Naive thymus-derived CD8-positive, alpha-beta T cell (primary cell): ENCODE data around the gene MAD1L1. TPM values are rescaled to one million over a fixed set of nuclear protein-coding genes. Genes with fewer than 3 reads are reported as not detected.
"Not testable (repeated sequence)": the region's sequence is repeated elsewhere in the genome, so short reads cannot be mapped to it uniquely, and the experiment has no call there.

Experiments used
- ATAC-seq, 2 donors: fragments of 150-1000 bp; cut with Tn5 transposase in 1 of 2; sonication (Bioruptor Pico), chemical (Tn5 transposase) in 1 of 2; 1 replicate in 1 of 2; 2 replicates in 1 of 2; pipeline ENCODE4 v1.10.0; 2021; ENCODE audit warnings: mild to moderate bottlenecking in 2 of 2, moderate library complexity in 2 of 2
- POLR2A ChIA-PET: fragments of 350-600 bp; sonication (Branson Sonifier 250); formaldehyde crosslinking; loops from one replicate; lab custom pipeline; 2021; ENCODE audit warnings: antibody characterized with exemption; lab: Charles Lee
- DNase-seq, 10 donors: peaks; one replicate each; pipeline versions ENCODE4 v3.0.0 to v3.0.0-alpha.2; 2020 to 2022
- H3K27ac Mint-ChIP-seq, 10 donors: one replicate each; pipeline ENCODE4 v1.8.0; 2020 to 2022; ENCODE audit warnings: mild to moderate bottlenecking in 10 of 10, mixed read lengths in 10 of 10, moderate library complexity in 4 of 10, inconsistent platforms in 1 of 10
- H3K27me3 Mint-ChIP-seq, 5 donors: one replicate each; pipeline ENCODE4 v1.8.0; 2021 to 2022; ENCODE audit warnings: mixed read lengths in 5 of 5
- H3K36me3 Mint-ChIP-seq, 3 donors: one replicate each; pipeline ENCODE4 v1.8.0; 2020 to 2022; ENCODE audit warnings: mixed read lengths in 3 of 3, mild to moderate bottlenecking in 2 of 3, inconsistent platforms in 1 of 3
- H3K4me1 Mint-ChIP-seq, 4 donors: one replicate each; pipeline ENCODE4 v1.8.0; 2021 to 2022; ENCODE audit warnings: mixed read lengths in 4 of 4
- H3K4me3 Mint-ChIP-seq, 10 donors: one replicate each; pipeline ENCODE4 v1.8.0; 2020 to 2022; ENCODE audit warnings: mild to moderate bottlenecking in 10 of 10, mixed read lengths in 10 of 10, moderate library complexity in 6 of 10, inconsistent platforms in 1 of 10
- H3K9me3 Mint-ChIP-seq, 9 donors: one replicate each; pipeline ENCODE4 v1.8.0; 2020 to 2022; ENCODE audit warnings: mixed read lengths in 9 of 9, mild to moderate bottlenecking in 3 of 9, inconsistent platforms in 1 of 9, moderate library complexity in 1 of 9
- polyA plus RNA-seq, 3 donors: library from polyadenylated mRNA; unstranded; fragments of 300-500 nt; fragmentation: Illumina TruSeq; gene quantifications; one replicate each; pipeline ENCODE4 v1.2.3, GENCODE V29; 2021
- total RNA-seq, 8 experiments: library from RNA in 2 of 8; stranded (reverse) in 2 of 8; gene quantifications; one replicate each; pipeline ENCODE4 v1.2.3 and lab custom pipeline; 2021 to 2026

The MAD1L1 gene
- total and polyA plus RNA-seq, 5 experiments from 2014 or later = 84.5 to 243 (median 146) TPM

DNA sequence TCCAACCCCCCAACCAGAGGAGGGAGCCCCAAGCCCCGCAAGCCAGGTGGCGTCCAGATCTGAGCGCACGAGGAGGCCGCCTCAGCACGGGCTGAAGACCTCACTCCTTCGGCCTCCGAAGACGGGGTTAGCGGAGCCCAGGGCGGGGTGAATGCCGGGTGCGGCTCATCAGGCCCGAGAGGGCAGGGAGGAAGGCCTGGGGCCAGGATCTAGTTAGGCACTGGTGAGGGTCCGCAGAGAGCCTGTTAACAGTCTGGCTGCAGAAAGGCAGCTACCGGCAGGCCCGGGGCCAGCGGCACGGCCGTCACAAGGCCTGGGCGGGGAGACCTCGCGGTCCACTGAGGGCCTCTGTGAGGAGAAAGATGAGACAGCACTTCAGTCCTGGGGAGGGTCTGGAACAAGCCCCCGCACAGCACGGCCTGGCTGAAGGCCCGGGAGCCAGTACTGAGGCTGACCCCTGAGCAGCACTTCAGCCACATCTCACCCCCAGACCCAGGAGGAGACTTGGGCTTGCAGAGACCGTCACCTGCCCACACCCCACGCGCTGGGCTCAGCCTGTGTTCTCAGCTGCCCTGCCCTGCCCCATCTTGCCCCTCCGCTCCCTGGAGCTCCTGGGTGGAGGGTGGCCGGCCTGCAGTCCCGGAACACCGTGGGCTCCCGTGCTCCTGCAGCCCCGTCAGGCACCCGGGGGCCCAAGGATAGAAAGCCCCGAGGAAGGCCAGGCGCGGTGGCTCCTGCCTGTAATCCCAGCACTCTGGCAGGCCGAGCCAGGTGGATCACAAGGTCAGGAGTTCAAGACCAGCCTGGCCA, 369.4 kb downstream of the MAD1L1 start:
- no peak for DNase-seq
- Mint-ChIP-seq H3K27me3 (no peaks in the 10 kb centered on the region), H3K9me3 (no peaks in the 10 kb centered on the region), H3K4me1 (peaks cover 11 to 26% (median 19%) of the 10 kb centered on the region in 4 donors), H3K4me3 (no peak overlapping the region), H3K36me3 (peaks cover 0 to 9% (median 1%) of the 10 kb centered on the region in 3 donors), H3K27ac (no peak overlapping the region)
- ATAC-seq = no peak
- POLR2A ChIA-PET = no interaction called here

DNA sequence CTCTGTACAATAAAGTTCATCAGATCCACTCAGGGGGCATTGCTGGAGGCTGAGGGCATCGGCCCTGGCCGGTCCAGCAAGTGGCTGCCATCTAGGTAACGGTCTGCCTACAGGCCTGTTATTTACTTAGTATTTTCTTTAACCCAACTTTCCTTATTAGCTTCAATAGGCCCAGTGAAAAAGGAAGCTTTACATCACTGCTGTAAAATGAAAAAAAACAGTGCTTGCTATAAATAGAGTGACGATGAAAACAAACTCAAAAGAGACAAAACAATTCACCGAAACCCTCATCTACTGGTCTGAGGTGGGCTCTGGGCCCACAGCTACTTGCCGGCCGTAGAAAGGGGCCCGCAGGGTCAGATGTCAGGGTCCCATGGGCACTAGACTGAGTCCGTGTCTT, 370.2 kb downstream of the MAD1L1 start:
- H3K36me3 Mint-ChIP-seq = peaks cover 0 to 9% (median 1%) of the 10 kb centered on the region in 3 donors
- peak overlapping the region in 2 of 10 donors; percentile 7 to 38 for H3K27ac Mint-ChIP-seq
- DNase-seq = no peak
- H3K9me3 Mint-ChIP-seq = no peaks in the 10 kb centered on the region
- peaks cover 9 to 32% (median 19%) of the 10 kb centered on the region in 4 donors for H3K4me1 Mint-ChIP-seq
- no peaks in the 10 kb centered on the region for H3K27me3 Mint-ChIP-seq
- H3K4me3 Mint-ChIP-seq = no peak overlapping the region
- POLR2A ChIA-PET = no interaction called here
- no peak for ATAC-seq

DNA sequence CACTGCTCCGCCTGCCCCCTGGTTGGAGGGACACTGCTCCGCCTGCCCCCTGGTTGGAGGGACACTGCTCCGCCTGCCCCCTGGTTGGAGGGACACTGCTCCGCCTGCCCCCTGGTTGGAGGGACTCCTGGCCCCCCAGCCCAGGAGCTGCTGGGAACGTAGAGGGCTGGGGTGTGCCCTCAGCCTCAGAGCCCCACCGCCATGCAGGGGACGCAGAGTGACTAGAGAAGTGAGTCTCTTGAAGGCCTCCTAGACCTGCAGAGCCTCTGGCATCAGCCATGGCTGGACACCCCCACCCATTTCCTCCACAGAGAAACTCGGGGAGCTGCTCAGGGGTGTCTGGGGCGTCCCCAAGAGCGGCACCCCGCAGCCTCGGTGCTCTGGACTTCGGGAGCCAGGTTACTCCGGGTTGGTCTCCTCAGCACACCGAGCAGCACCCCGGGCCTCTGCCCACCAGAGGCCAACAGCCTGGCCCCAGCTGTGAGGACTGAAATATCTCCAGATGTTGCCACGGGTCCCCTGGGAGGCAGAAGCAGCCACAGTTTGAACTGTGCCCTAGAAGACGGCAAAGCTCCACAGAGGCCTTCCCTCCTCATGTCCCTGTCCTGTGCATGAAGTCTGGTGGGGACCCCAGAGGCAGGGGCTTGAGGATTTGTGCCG, 370.8 kb downstream of the MAD1L1 start:
- Mint-ChIP-seq H3K4me3 (no peak overlapping the region), H3K4me1 (peaks cover 9 to 32% (median 16%) of the 10 kb centered on the region in 4 donors), H3K36me3 (peaks cover 0 to 6% (median 0%) of the 10 kb centered on the region in 3 donors), H3K9me3 (no peaks in the 10 kb centered on the region), H3K27me3 (no peaks in the 10 kb centered on the region), H3K27ac (no peak overlapping the region)
- POLR2A ChIA-PET = interaction anchor here (0.5 kb wide), 1 partner anchor 108 kb away, joined by 6 read pairs; no protein-coding TSS in a partner anchor
- ATAC-seq (no peak), DNase-seq (no peak)

DNA sequence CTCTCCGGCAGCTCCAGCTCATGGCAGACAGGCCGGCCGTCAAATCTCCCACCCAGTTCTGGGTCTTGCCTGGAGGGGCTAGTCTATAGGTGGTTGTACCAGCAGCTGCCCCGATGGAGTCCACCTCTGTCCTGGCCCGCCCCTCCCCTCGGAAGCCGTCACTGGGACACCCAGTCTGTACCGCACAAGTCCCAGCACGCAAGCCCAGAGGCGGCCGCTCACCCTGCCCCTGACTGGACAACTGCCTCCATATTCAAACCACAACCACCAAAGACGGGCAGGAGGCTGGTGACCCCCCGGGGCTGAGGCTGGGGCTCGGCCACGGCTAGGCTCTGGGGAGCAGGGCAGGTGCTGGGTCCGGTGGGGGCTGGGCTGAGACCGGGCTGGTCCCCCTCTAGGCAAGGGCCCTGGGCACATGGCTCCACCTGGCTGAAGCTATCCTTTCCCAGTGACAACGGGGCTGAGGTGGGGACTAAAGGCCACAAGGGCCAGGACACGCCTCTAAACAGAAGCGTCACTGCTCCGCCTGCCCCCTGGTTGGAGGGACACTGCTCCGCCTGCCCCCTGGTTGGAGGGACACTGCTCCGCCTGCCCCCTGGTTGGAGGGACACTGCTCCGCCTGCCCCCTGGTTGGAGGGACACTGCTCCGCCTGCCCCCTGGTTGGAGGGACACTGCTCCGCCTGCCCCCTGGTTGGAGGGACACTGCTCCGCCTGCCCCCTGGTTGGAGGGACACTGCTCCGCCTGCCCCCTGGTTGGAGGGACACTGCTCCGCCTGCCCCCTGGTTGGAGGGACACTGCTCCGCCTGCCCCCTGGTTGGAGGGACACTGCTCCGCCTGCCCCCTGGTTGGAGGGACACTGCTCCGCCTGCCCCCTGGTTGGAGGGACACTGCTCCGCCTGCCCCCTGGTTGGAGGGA, 371.6 kb downstream of the MAD1L1 start:
- not testable (repeated sequence) for H3K36me3 Mint-ChIP-seq, ATAC-seq, H3K27me3 Mint-ChIP-seq, DNase-seq, H3K9me3 Mint-ChIP-seq, H3K4me3 Mint-ChIP-seq
- POLR2A ChIA-PET = interaction anchor here (0.6 kb wide), 1 partner anchor 292 kb away, joined by 6 read pairs; no protein-coding TSS in a partner anchor
- peak overlapping the region in 2 of 10 donors; percentile 17 to 79 for H3K27ac Mint-ChIP-seq
- peaks cover 8 to 26% (median 9%) of the 10 kb centered on the region in 4 donors for H3K4me1 Mint-ChIP-seq

DNA sequence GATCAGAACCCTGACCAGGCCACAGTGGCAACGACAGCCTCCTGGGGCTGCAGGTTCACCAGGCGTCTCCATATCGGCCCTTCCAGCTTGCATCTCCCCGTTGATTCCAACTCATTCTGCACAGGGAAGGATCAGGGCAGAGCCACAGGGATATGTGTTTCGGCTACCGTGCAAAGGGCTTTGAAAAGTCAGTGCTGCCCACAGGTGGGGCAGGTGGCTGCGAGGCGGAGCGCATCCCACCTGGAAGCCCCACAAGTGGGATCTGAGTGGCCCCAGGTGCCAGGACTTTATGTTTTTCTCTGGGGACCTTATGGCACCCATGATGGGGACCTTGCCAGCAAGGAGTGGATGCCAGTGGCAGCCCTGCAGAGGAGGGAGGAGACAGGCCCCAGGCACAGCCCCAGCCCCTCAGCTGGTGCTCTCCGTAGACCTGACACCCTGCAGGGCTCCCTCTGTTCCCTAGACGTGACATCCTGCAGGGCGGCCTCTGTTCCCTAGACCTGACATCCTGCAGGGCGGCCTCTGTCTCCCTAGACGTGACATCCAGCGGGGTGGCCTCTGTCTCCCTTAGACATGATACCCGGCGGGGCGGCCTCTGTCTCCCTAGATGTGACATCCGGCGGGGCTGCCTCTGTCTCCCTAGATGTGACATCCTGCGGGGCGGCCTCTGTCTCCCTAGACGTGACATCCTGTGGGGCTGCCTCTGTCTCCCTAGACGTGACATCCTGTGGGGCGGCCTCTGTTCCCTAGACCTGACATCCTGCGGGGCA, 373.3 kb downstream of the MAD1L1 start:
- no peaks in the 10 kb centered on the region for H3K27me3 Mint-ChIP-seq
- POLR2A ChIA-PET = no interaction called here
- ATAC-seq = no peak

DNA sequence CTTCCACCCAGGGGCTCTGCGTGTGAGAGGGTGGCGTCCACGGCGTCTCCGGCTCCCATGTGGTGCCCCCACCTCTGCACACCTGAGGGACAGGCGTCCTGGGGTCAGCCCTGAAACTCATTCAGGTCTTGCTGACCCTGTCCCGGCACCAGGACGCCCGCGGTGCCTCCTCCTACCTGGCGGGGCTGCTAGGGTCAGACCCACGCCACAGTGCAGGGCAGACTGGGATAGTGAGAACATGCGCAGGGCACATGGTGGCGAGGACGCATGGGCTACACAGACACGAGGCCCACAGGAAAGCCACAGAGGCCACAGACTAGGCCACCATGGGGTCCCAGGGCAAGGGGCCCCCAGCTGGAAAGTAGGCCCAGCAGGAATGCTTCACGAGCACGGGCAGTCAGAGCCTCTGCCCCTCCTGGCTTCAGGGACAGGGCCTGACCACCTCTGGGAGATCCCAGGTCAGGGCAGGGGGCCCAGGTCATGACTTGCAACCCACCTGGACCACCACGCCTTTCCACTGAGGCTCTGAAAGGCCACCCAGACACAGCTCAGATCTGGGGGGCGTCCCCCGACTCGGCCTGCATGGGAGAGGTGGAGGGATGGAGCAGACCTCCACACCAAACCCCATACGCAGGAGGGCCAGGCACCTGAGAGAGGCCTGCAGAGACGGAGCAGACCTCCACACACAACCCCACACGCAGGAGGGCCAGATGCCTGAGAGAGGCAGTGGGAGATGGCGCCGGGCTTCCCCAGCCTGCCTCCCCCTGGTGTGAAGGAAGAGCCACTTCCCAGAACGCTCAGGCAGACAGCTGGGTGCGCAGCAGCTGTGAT, 374.1 kb downstream of the MAD1L1 start:
- POLR2A ChIA-PET = no interaction called here
- DNase-seq (peak in 2 of 10 donors; percentile 1 to 51), ATAC-seq (no peak)
- Mint-ChIP-seq H3K36me3 (no peaks in the 10 kb centered on the region), H3K4me1 (peaks cover 11 to 42% (median 26%) of the 10 kb centered on the region in 4 donors), H3K27ac (no peak overlapping the region), H3K9me3 (no peaks in the 10 kb centered on the region), H3K4me3 (no peak overlapping the region), H3K27me3 (no peaks in the 10 kb centered on the region)

More for the DNA sequence above, 373.3 kb downstream of the MAD1L1 start:
- peaks cover 11 to 37% (median 22%) of the 10 kb centered on the region in 4 donors for H3K4me1 Mint-ChIP-seq
- peak overlapping the region in 1 of 10 donors; percentile 73 for H3K27ac Mint-ChIP-seq
- no peaks in the 10 kb centered on the region for H3K36me3 Mint-ChIP-seq
- no peak overlapping the region for H3K4me3 Mint-ChIP-seq
- DNase-seq = peak in 1 of 10 donors; percentile 26
- no peaks in the 10 kb centered on the region for H3K9me3 Mint-ChIP-seq

DNA sequence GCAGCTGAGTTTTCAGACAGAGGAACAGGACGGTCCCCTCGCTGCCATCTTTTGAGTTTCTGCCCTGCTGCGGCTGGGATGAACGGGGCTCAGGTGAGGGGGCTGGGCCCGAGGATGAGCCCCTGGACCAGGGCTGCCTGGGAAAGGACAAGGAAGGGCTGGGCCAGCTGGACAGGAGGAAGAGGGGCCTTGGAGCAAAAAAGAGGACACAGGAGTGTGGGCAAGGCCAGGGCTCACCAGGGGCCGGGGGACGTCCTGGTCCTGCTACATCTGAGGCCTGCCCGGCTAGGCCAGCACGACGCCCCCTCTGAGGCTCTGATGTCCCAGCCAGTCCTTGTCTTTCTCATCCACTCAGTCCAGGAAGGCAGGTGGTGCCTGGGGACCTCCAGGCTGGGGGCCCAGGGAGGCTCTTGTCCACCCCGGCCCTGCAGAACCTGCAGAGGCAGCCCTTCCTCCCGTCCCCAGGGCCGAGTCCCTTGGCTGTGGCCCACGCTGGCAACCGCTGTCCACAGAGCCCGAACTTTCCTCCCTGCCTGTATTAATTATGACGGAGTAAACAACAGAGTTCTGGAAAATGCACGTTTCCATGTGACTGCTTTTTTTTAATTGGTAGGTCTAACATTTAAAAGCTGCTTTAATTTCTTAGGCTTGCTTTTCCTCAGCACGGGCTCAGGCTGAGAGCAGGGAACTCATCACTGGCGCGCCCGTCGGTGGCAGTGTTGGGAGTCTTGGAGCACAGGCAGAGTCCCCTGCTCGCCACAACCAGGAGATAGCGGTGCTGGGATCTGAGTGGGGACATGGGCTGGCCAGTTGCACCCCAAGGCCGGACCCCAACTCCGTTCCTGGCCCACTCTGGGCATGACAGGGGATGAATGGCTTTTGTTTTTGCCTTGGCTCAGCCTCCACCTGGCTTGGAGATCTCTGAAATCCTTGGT, 375.0 kb downstream of the MAD1L1 start:
- peak overlapping the region in 1 of 10 donors; percentile 36 for H3K4me3 Mint-ChIP-seq
- H3K36me3 Mint-ChIP-seq = no peaks in the 10 kb centered on the region
- peaks cover 11 to 47% (median 26%) of the 10 kb centered on the region in 4 donors for H3K4me1 Mint-ChIP-seq
- no peak for ATAC-seq
- peak in 2 of 10 donors; percentile 0 to 53 for DNase-seq
- no peaks in the 10 kb centered on the region for H3K9me3 Mint-ChIP-seq
- H3K27ac Mint-ChIP-seq = no peak overlapping the region
- no peaks in the 10 kb centered on the region for H3K27me3 Mint-ChIP-seq
- POLR2A ChIA-PET = no interaction called here

DNA sequence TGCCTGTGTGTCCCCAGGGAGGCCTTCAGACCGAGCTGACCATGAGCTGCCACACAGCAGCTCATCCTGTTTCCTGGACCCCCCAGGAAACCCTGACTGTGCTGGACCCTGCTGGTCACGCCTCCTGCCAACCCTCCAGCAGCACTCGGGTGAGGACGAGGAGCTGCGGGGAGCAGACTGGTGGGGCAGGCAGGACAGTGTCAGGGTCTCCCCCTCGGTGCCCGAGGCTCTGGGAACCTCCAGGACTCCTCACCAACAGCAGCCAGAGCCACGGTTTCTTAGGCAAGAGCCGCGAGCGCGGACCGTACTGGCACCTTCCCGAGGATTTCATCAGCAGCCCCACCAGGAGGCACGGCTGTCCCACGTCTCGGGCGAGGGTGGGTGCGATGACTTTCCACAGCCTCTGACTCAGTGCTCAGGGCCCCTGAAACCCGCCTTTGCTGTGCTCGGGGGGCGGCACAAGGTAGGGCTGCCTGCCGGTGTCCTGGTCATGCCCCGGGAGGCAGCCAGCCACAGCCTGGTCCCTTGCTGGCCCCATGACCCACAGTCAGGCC, 375.8 kb downstream of the MAD1L1 start:
- ATAC-seq (no peak), DNase-seq (peak in 2 of 10 donors; percentile 3 to 59)
- H3K4me3 Mint-ChIP-seq = no peak overlapping the region

DNA sequence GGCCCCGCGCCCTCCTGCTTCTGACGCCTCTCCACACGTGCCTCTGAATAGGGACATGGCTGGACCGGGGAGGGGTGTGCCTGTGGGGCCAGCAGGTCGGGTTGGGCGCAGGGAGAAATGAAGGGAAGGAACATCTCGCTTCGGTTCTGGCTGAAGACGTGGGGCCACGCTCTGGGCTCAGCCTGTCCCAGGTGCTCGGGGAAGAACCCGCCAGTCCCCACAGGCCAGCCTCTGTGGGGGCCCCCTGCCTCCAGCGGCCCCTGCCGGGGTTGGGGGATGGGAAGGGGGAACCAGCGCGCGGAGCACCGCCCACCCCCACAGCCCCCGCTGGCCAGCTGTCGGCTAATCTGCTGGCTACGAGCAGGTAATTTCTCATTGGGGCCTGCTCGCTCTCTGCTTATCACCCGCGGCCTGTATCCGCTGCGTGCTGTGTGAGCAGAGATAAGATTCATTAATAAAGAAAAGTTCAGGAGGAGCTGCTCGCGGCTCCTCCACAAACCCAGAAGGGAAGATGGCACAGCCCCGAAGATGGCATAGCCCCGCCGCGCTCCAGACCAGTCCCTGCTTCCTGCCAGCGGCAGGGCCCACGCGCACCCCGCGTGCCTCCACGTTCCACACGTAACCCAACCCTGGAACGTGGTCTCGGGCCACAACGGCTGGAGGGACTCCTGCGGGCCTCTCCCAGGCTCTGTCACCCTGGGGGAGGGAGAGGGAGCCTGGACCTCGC, 376.4 kb downstream of the MAD1L1 start:
- Mint-ChIP-seq H3K4me3 (peak overlapping the region in 2 of 10 donors; percentile 52 to 56), H3K27me3 (no peaks in the 10 kb centered on the region), H3K4me1 (peaks cover 15 to 50% (median 24%) of the 10 kb centered on the region in 4 donors), H3K9me3 (no peaks in the 10 kb centered on the region), H3K27ac (peak overlapping the region in 1 of 10 donors; percentile 94), H3K36me3 (peaks cover 0 to 2% (median 0%) of the 10 kb centered on the region in 3 donors)
- ATAC-seq (no peak), DNase-seq (peak in 2 of 10 donors; percentile 2 to 60)
- POLR2A ChIA-PET = no interaction called here

More for the DNA sequence above, 375.8 kb downstream of the MAD1L1 start:
- H3K4me1 Mint-ChIP-seq = peaks cover 11 to 46% (median 24%) of the 10 kb centered on the region in 4 donors
- no peak overlapping the region for H3K27ac Mint-ChIP-seq
- POLR2A ChIA-PET = no interaction called here
- H3K36me3 Mint-ChIP-seq = no peaks in the 10 kb centered on the region
- no peaks in the 10 kb centered on the region for H3K9me3 Mint-ChIP-seq
- H3K27me3 Mint-ChIP-seq = no peaks in the 10 kb centered on the region
